ENCODE data around the gene TSPAN1.

TSPAN1 gene

DNA sequence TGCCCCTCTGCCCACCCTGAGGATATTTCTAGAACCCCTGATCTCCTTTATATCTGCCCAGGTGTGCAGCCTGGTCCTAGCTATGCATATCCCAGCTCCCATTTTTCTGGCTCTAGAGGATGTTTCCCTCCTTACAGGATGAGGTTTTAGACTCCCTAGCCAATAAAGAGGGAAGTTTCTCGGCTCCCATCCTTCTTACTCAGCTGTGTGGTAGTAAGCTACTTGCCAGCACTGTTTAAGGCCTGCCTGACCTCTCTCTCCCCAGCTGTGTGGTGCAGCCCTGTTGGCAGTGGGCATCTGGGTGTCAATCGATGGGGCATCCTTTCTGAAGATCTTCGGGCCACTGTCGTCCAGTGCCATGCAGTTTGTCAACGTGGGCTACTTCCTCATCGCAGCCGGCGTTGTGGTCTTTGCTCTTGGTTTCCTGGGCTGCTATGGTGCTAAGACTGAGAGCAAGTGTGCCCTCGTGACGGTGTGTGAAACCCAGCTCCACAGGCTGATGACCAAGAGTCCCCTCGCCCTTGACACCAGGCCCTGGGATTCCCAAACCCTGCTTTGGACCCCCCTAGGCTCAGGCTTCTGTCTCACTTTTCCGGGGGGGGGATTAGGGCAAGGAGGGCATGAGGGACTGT lies 9.2 kb downstream of the TSPAN1 start:
- DNase-seq (ENCODE audit: low read depth in 1 of 2, low spot score in 1 of 2), result no peak
- in situ Hi-C loops (cut with HindIII; ENCODE audit: low pct_unique_long_range_greater_than_20kb, low sequenced_read_pairs), result no loop called here
- TF ChIP-seq JUND (IDR thresholded peaks at IDR 0.05; ENCODE audit: low read depth), result no peak

DNA sequence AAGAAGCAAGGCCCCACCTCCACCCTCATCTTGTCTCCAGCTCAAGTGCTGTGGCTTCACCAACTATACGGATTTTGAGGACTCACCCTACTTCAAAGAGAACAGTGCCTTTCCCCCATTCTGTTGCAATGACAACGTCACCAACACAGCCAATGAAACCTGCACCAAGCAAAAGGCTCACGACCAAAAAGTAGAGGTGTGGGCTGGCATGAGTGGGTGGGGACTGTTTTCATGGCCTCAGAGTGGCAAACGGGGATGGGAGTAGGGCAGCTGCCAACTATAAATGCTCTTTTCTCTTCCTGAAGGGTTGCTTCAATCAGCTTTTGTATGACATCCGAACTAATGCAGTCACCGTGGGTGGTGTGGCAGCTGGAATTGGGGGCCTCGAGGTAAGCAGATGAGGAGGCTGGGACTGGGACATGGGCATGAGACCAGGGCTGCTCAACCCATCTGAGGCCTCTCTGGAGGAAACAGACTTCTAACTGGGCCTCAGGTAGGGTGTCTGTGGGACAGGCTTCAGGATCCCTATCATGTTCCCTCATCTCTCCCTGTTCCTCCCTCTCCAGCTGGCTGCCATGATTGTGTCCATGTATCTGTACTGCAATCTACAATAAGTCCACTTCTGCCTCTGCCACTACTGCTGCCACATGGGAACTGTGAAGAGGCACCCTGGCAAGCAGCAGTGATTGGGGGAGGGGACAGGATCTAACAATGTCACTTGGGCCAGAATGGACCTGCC lies 10.2 kb downstream of the TSPAN1 start:
- no peak for TF ChIP-seq JUND (IDR thresholded peaks at IDR 0.05; ENCODE audit: low read depth)
- no peak for DNase-seq (ENCODE audit: low read depth in 1 of 2, low spot score in 1 of 2)
- in situ Hi-C loops (cut with HindIII; ENCODE audit: low pct_unique_long_range_greater_than_20kb, low sequenced_read_pairs), result no loop called here

DNA sequence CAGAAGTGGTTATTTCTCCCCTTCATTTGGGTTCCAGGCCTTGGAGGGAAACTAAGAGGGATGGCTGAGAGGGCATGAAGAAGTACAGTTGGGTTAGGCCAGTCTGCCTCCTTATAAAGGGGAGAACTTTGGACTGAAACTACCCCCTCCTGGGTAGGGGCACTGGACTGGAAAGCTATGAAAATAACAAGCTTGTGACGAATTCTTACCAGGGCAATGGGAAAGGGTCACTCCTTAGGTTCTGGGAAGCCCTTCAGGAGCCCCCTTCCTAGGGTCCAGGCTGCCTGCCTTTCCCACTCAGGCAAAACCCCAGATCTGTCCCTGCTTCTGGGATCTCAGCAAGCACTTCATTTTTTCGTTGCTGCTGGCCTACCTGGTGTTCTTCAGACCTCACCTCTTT lies 11.2 kb downstream of the TSPAN1 start:
- no peak for DNase-seq (ENCODE audit: low read depth in 1 of 2, low spot score in 1 of 2)
- in situ Hi-C loops (cut with HindIII; ENCODE audit: low pct_unique_long_range_greater_than_20kb, low sequenced_read_pairs), result no loop called here
- no peak for TF ChIP-seq JUND (IDR thresholded peaks at IDR 0.05; ENCODE audit: low read depth)

DNA sequence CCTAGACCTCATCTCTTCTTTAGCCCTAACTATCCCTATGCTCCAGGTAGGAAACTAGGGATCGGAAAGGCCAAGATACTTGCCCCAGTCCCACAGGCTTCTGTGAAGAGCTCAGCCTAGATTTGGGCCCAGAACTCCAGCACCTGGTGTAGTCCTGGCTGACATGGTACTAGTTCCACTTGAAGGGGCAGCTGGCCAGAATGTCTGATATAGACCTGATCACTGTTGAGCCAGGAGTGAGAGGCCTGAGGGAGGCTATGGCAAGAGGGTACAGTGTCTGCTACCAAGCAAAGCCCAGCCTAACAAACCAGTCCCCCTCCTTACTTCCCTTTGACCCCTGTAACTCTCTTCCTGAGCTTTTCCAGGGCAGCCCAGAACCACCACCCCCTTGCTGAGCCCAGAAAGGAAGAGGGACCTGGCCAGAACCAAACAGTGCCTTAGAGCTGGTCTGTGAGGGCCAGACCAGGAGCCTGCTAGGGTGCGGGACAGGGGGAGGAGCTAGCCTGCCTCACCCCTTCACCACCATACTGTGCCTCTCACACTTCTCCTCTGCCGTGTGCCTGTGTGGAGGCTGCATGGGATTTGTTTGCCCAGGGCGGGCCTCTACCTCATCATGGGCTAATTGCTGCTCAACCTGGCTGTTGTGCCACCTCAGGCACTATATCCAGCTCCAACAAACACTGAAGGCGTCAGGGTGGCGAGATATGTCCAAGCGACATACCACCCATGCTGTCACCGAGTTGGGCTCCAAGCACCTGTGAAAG lies 12.4 kb downstream of the TSPAN1 start:
- DNase-seq (ENCODE audit: low read depth in 1 of 2, low spot score in 1 of 2), result no peak
- in situ Hi-C loops (cut with HindIII; ENCODE audit: low pct_unique_long_range_greater_than_20kb, low sequenced_read_pairs), result no loop called here

DNA sequence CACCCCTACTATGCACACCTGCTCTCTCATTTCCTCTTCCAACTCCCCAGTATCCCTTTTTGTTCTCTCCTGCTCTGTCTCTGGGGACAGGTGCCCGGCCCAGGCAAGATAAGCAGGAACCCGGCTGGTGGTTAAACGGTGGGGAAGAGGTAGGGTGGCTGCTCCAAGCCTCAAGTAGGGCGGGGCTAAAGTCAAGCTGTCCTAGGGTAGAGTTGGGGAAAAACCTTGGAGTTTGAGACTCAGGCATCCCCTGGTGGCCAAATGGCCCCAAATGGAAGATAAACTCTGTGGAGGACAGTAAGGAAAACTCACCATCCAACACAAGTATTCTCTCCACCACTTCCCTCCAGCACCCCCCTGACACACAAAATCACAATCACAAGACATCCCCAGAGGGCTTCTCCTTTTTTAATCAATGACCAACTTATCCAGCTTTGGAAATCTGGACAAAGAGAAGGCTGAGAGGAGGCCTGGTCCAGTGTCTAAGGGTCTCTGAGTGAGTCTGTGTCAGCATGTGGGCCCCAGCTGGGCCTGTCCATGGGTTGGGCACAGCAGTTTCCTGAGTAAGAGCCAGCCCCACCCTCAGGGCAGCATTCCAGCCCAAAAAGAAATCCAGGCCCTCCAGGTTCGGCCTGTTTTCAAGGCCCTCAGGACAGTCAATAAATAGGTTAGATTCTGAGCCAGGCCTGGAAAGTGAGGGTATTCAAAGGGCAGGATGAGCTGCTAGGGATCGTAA lies 13.6 kb downstream of the TSPAN1 start:
- DNase-seq (ENCODE audit: low read depth in 1 of 2, low spot score in 1 of 2), result peak in 1 of 2 experiments; percentile 67
- in situ Hi-C loops (cut with HindIII; ENCODE audit: low pct_unique_long_range_greater_than_20kb, low sequenced_read_pairs), result no loop called here
- no peak for TF ChIP-seq JUND (IDR thresholded peaks at IDR 0.05; ENCODE audit: low read depth)

More for the DNA sequence above, 12.4 kb downstream of the TSPAN1 start:
- TF ChIP-seq JUND (IDR thresholded peaks at IDR 0.05; ENCODE audit: low read depth), result no peak

DNA sequence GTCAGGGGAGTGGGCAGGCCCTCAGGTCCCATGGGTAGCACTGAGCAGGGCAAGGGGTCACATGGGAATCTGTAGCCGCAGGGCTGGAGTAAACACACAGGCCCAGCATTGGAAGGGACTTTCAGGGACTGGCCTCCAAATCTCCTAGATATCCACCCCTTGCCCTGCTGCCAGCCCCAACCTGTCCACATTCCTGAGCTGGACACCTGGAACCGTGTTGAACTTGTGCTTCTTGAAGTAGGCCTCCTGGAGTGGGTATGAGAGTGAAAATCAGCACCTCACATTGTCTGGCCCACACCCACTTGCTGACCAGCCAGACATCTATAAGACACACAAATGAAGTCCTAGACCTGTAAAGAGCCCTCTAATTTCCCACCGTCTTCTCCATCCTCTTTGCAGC lies 15.7 kb downstream of the TSPAN1 start:
- no peak for TF ChIP-seq JUND (IDR thresholded peaks at IDR 0.05; ENCODE audit: low read depth)
- in situ Hi-C loops (cut with HindIII; ENCODE audit: low pct_unique_long_range_greater_than_20kb, low sequenced_read_pairs), result no loop called here
- DNase-seq (ENCODE audit: low read depth in 1 of 2, low spot score in 1 of 2), result no peak

DNA sequence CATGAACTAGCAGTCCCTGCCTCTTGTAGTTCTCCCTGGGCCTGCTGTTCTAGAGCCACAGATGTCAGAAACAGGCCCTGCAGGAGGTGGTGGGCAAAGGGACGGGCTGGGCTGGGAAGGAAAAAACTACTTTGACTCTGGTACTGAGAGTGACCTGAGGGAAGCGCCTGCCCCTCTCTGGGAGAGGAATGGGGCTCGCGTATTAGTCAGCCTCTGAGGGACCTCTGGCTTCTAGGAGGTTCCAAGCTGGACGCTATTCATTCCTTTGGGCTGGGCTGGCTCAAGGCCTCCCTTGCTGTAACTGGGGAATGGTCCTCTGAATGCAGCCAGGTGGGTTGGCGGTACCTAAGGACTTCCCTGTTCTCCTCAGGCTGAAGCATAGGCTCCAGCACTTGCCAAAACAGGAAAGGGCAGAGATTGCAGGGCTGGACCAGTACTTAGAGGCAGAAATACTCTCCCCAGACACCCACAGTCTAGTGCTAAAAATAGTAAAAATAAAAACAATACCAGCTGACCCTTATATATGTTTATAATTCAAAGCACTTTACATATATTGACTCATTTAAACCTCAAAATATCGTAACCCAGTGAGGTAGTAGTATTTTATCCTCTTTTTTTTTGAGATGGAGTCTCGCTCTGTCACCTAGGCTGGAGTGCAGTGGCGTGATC lies 16.3 kb downstream of the TSPAN1 start:
- no peak for DNase-seq (ENCODE audit: low read depth in 1 of 2, low spot score in 1 of 2)
- in situ Hi-C loops (cut with HindIII; ENCODE audit: low pct_unique_long_range_greater_than_20kb, low sequenced_read_pairs), result no loop called here
- no peak for TF ChIP-seq JUND (IDR thresholded peaks at IDR 0.05; ENCODE audit: low read depth)

DNA sequence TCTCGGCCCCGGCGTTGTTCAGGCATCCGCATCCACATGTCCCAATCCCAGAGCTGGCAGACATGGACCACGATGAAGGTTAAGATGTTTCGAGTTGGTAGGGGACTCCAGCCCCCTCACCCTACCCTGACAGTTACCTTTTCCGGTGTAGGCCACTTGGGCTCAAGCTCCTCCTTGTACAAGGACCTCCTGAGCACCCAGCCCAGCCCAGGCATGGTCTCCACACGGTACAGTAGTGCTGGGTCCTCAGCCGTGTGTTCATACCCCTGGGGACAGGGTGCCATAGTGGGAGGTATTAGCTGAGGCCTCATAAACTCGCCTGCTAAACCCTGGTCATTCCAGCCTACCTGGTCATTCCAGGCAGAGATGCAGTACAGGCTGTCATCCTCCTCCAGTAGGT lies 17.3 kb downstream of the TSPAN1 start:
- no peak for TF ChIP-seq JUND (IDR thresholded peaks at IDR 0.05; ENCODE audit: low read depth)
- DNase-seq (ENCODE audit: low read depth in 1 of 2, low spot score in 1 of 2), result no peak
- in situ Hi-C loops (cut with HindIII; ENCODE audit: low pct_unique_long_range_greater_than_20kb, low sequenced_read_pairs), result no loop called here

DNA sequence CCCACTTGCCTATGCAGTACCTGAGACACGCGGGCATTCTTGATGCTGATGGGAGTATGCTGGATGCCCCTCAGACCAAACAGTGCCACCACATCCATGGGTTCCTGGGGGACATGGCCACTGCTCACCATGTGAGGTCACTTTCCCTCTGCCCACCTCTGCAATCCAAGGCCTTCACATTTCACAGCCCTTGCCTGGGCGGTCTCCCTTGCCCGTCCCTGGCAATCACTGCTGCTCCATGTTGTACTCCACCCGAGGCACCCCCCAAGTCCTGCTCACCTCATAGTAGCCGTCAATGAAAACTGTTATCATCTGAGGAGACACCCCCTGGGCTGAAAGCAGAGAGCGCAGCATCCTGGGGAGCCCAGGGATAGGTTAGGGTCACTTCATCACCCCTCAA lies 18.4 kb downstream of the TSPAN1 start:
- no peak for DNase-seq (ENCODE audit: low read depth in 1 of 2, low spot score in 1 of 2)
- no peak for TF ChIP-seq JUND (IDR thresholded peaks at IDR 0.05; ENCODE audit: low read depth)
- in situ Hi-C loops (cut with HindIII; ENCODE audit: low pct_unique_long_range_greater_than_20kb, low sequenced_read_pairs), result no loop called here

DNA sequence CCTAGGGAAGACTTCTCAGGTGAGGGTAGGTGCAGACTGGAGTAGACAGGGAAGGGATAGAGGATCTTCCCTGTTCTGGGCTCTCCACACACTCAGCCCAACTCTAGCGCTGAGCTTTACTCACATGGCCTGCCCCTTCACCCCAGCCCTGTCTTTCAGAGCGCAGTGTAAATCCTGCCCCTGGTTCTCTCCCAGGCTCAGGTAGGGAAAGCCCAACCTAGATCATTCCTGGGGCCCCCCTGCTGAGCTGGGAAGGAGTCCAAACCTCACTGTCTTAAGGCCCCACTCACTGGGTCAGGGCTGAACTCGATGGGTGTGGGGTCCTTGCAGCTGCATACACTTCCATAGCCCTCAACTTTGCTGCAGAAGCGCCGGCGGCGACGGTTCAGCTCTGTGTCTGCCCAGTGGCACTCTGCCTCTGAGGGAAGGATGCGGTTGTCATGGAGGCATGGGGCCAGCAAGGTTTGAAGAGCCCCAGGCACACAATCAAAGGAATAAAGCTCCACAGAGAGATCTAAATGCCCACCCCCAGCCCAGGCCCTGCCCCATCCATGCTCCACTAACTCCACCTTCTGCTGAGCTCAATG lies 19.2 kb downstream of the TSPAN1 start:
- TF ChIP-seq JUND (IDR thresholded peaks at IDR 0.05; ENCODE audit: low read depth), result no peak
- in situ Hi-C loops (cut with HindIII; ENCODE audit: low pct_unique_long_range_greater_than_20kb, low sequenced_read_pairs), result no loop called here

DNA sequence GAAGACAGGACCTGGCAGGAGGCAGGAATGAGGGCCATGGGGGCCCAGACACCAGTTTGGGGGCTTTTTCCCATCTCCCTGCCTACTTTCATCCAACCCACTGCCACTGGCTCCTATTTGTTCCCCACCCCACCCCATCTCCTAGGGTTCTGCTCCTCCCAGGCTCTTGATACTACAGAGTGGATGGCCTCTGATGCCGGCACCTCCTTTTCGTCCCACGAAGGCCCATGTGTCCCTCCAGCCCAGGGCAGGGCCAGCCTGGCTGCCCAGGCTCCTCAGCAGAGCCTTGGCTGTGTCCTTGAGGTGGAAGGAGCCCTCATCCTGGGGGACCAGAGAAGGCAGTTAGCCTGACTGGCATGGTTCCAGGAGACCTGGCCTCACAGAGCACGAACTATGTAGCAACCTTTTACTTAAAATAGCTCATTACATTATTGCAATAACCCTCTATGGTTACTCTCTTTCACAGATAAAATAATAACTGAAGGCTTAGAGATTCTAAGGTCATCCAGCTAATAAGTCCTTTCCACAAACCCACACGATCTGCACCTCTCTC lies 19.8 kb downstream of the TSPAN1 start:
- DNase-seq (ENCODE audit: low read depth in 1 of 2, low spot score in 1 of 2), result no peak
- no peak for TF ChIP-seq JUND (IDR thresholded peaks at IDR 0.05; ENCODE audit: low read depth)
- in situ Hi-C loops (cut with HindIII; ENCODE audit: low pct_unique_long_range_greater_than_20kb, low sequenced_read_pairs), result no loop called here

More for the DNA sequence above, 19.2 kb downstream of the TSPAN1 start:
- no peak for DNase-seq (ENCODE audit: low read depth in 1 of 2, low spot score in 1 of 2)
